SK-N-SH treated with all-trans-retinoic acid at 6 μM for 48 hours (cell line): ENCODE results near the gene DNAH8.

ENCODE experiments used
- ATAC-seq: fragments of 200-7000 bp; cut with Tn5 transposase; 3 replicates; pipeline ENCODE4 v1.9.1; 2020; ENCODE audit warnings: mild to moderate bottlenecking, moderate library complexity
- ARNTL ChIP-seq: fragments of 450-650 bp; formaldehyde crosslinking; IDR thresholded peaks from 2 replicates; pipeline ENCODE4 v1.5.0; 2020; ENCODE audit warnings: low read depth, mild to moderate bottlenecking, moderate library complexity, borderline replicate concordance
- BACH2 ChIP-seq: fragments of 250-450 bp; sonication (Bioruptor Pico); IDR thresholded peaks from 2 replicates; pipeline ENCODE4 v1.9.0; 2021; ENCODE audit warnings: mild to moderate bottlenecking, borderline replicate concordance
- CSDC2 ChIP-seq: fragments of 250-450 bp; sonication (Bioruptor Pico); IDR thresholded peaks from 2 replicates; pipeline ENCODE4 v1.5.0; 2020; ENCODE audit warnings: mild to moderate bottlenecking, moderate library complexity
- CSRNP3 ChIP-seq: fragments of 250-450 bp; sonication (Bioruptor Pico); IDR thresholded peaks from 2 replicates; pipeline ENCODE4 v1.5.1; 2021; ENCODE audit warnings: mild to moderate bottlenecking, moderate library complexity
- ESRRG ChIP-seq: fragments of 250-450 bp; sonication (Bioruptor Pico); IDR thresholded peaks from 2 replicates; pipeline ENCODE4 v1.6.1; 2021; ENCODE audit warnings: mild to moderate bottlenecking
- GLIS3 ChIP-seq: fragments of 250-450 bp; sonication (Bioruptor Pico); IDR thresholded peaks from 2 replicates; pipeline ENCODE4 v1.5.0; 2020; ENCODE audit warnings: mild to moderate bottlenecking, moderate library complexity
- ISL1 ChIP-seq: fragments of 250-450 bp; sonication (Bioruptor Pico); IDR thresholded peaks from 2 replicates; pipeline ENCODE4 v2.1.2; 2022; ENCODE audit warnings: mild to moderate bottlenecking, moderate library complexity
- OSR1 ChIP-seq: fragments of 250-450 bp; sonication (Bioruptor Pico); IDR thresholded peaks from 2 replicates; pipeline ENCODE4 v1.8.0; 2022; ENCODE audit warnings: moderate library complexity, mild to moderate bottlenecking, inconsistent platforms
- PATZ1 ChIP-seq: fragments of 250-450 bp; sonication (Bioruptor Pico); IDR thresholded peaks from 2 replicates; pipeline ENCODE4 v1.8.0; 2020; ENCODE audit warnings: mild to moderate bottlenecking, moderate library complexity, borderline replicate concordance
- POU6F1 ChIP-seq: fragments of 250-450 bp; sonication (Bioruptor Pico); IDR thresholded peaks from 2 replicates; pipeline ENCODE4 v1.8.0; 2021; ENCODE audit warnings: low read depth, mild to moderate bottlenecking, moderate library complexity, borderline replicate concordance
- PPARA ChIP-seq: fragments of 250-450 bp; sonication (Bioruptor Pico); IDR thresholded peaks from 2 replicates; pipeline ENCODE4 v1.5.0; 2020; ENCODE audit warnings: mild to moderate bottlenecking, borderline replicate concordance
- RARB ChIP-seq: fragments of 250-450 bp; sonication (Bioruptor Pico); IDR thresholded peaks from 2 replicates; pipeline ENCODE4 v1.8.0; 2021; ENCODE audit warnings: mild to moderate bottlenecking, moderate library complexity
- SNAI2 ChIP-seq: fragments of 250-450 bp; sonication (Bioruptor Pico); IDR thresholded peaks from 2 replicates; pipeline ENCODE4 v1.5.0; 2020; ENCODE audit warnings: mild to moderate bottlenecking, moderate library complexity
- TCF4 ChIP-seq: fragments of 250-450 bp; sonication (Bioruptor Pico); IDR thresholded peaks from 2 replicates; pipeline ENCODE4 v1.8.0; 2021; ENCODE audit warnings: mild to moderate bottlenecking, moderate library complexity, borderline replicate concordance
- TOX ChIP-seq: fragments of 250-450 bp; sonication (Bioruptor Pico); IDR thresholded peaks from 2 replicates; pipeline ENCODE4 v1.8.0; 2021; ENCODE audit warnings: mild to moderate bottlenecking, moderate library complexity, borderline replicate concordance
- ZC3H10 ChIP-seq: fragments of 250-450 bp; sonication (Bioruptor Pico); IDR thresholded peaks from 2 replicates; pipeline ENCODE4 v1.5.1; 2021; ENCODE audit warnings: mild to moderate bottlenecking, moderate library complexity
- ZFP3 ChIP-seq: fragments of 250-450 bp; sonication (Bioruptor Pico); IDR thresholded peaks from 2 replicates; pipeline ENCODE4 v1.5.0; 2020; ENCODE audit warnings: mild to moderate bottlenecking, moderate library complexity
- ZFP30 ChIP-seq: fragments of 450-650 bp; formaldehyde crosslinking; IDR thresholded peaks from 2 replicates; pipeline ENCODE4 v1.5.0; 2022; ENCODE audit warnings: mild to moderate bottlenecking, moderate library complexity
- ZNF70 ChIP-seq: fragments of 450-650 bp; formaldehyde crosslinking; IDR thresholded peaks from 2 replicates; pipeline ENCODE4 v1.5.0; 2020; ENCODE audit warnings: mild to moderate bottlenecking, moderate library complexity
- ZNF8 ChIP-seq: fragments of 450-650 bp; formaldehyde crosslinking; IDR thresholded peaks from 2 replicates; pipeline ENCODE4 v1.5.0; 2020; ENCODE audit warnings: mild to moderate bottlenecking, moderate library complexity
- TF ChIP-seq, protein P1 (sequence below): fragments of 250-450 bp; sonication (Bioruptor Pico); IDR thresholded peaks from 2 replicates; pipeline ENCODE4 v1.5.0; 2020; ENCODE audit warnings: mild to moderate bottlenecking, moderate library complexity
- TF ChIP-seq, protein P2 (sequence below): fragments of 250-450 bp; sonication (Bioruptor Pico); IDR thresholded peaks from 2 replicates; pipeline ENCODE4 v1.5.1; 2020; ENCODE audit warnings: low read depth, mild to moderate bottlenecking, moderate library complexity

The DNAH8 gene

GRCh38 chr6:38976801-38977500, 261.8 kb downstream of the DNAH8 start:
- no peak for ATAC-seq
- TF ChIP-seq ZNF8 (CRISPR knock-in tag) (no peak), CSRNP3 (no peak), ISL1 (CRISPR knock-in tag) (no peak), RARB (CRISPR knock-in tag) (no peak), ZFP30 (no peak), BACH2 (CRISPR knock-in tag) (no peak), PPARA (CRISPR knock-in tag) (no peak), PATZ1 (CRISPR knock-in tag) (no peak), ZFP3 (CRISPR knock-in tag) (no peak), POU6F1 (CRISPR knock-in tag) (no peak), OSR1 (CRISPR knock-in tag) (no peak), ZNF70 (CRISPR knock-in tag) (no peak), ARNTL (CRISPR knock-in tag) (no peak), ESRRG (CRISPR knock-in tag) (no peak), ZC3H10 (CRISPR knock-in tag) (no peak), TCF4 (no peak)
- TF ChIP-seq, protein P1, sequence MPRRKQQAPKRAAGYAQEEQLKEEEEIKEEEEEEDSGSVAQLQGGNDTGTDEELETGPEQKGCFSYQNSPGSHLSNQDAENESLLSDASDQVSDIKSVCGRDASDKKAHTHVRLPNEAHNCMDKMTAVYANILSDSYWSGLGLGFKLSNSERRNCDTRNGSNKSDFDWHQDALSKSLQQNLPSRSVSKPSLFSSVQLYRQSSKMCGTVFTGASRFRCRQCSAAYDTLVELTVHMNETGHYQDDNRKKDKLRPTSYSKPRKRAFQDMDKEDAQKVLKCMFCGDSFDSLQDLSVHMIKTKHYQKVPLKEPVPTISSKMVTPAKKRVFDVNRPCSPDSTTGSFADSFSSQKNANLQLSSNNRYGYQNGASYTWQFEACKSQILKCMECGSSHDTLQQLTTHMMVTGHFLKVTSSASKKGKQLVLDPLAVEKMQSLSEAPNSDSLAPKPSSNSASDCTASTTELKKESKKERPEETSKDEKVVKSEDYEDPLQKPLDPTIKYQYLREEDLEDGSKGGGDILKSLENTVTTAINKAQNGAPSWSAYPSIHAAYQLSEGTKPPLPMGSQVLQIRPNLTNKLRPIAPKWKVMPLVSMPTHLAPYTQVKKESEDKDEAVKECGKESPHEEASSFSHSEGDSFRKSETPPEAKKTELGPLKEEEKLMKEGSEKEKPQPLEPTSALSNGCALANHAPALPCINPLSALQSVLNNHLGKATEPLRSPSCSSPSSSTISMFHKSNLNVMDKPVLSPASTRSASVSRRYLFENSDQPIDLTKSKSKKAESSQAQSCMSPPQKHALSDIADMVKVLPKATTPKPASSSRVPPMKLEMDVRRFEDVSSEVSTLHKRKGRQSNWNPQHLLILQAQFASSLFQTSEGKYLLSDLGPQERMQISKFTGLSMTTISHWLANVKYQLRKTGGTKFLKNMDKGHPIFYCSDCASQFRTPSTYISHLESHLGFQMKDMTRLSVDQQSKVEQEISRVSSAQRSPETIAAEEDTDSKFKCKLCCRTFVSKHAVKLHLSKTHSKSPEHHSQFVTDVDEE (CRISPR knock-in tag): no peak
- TF ChIP-seq, protein P2, sequence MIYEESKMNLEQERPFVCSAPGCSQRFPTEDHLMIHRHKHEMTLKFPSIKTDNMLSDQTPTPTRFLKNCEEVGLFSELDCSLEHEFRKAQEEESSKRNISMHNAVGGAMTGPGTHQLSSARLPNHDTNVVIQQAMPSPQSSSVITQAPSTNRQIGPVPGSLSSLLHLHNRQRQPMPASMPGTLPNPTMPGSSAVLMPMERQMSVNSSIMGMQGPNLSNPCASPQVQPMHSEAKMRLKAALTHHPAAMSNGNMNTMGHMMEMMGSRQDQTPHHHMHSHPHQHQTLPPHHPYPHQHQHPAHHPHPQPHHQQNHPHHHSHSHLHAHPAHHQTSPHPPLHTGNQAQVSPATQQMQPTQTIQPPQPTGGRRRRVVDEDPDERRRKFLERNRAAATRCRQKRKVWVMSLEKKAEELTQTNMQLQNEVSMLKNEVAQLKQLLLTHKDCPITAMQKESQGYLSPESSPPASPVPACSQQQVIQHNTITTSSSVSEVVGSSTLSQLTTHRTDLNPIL (CRISPR knock-in tag): no peak

- ATAC-seq: no peak
- TF ChIP-seq RARB (CRISPR knock-in tag) (no peak), TOX (CRISPR knock-in tag) (no peak), GLIS3 (CRISPR knock-in tag) (no peak), ZFP30 (no peak), ZFP3 (CRISPR knock-in tag) (no peak), ESRRG (CRISPR knock-in tag) (no peak), ZC3H10 (CRISPR knock-in tag) (no peak), ARNTL (CRISPR knock-in tag) (no peak), CSDC2 (CRISPR knock-in tag) (no peak), SNAI2 (no peak), CSRNP3 (no peak)
- TF ChIP-seq, protein P1 (CRISPR knock-in tag): no peak
- TF ChIP-seq, all 23 proteins: peak for 0
These were observed 263.1 kb downstream of the DNAH8 start for GRCh38 chr6:38978139-38978704.
